Liver (tissue), 3 donors: ENCODE data around the gene TAF6.

Experiments used
- CTCF ChIP-seq: fragments of 150-350 bp; IDR thresholded peaks from 2 replicates; pipeline ENCODE4 v1.5.1; 2017; ENCODE audit warnings: improper control_type of control experiment, low read depth, low read length; ENCODE audit not compliant: missing input control
- GABPA ChIP-seq, 2 donors: IDR thresholded peaks in 1 of 2; conservative IDR thresholded peaks in 1 of 2; 2 replicates each; pipeline ENCODE4 v1.6.1; 2016; ENCODE audit warnings: antibody characterized with exemption in 2 of 2, mild to moderate bottlenecking in 1 of 2, moderate library complexity in 1 of 2
- JUND ChIP-seq, 2 donors: IDR thresholded peaks; 2 replicates each; pipeline ENCODE4 v1.6.1; 2016; ENCODE audit warnings: antibody characterized with exemption in 2 of 2
- MAX ChIP-seq: IDR thresholded peaks from 2 replicates; pipeline ENCODE4 v1.6.1; 2016; ENCODE audit warnings: antibody characterized with exemption
- RAD21 ChIP-seq, 2 donors: IDR thresholded peaks; 2 replicates each; pipeline ENCODE4 v1.6.1; 2016; ENCODE audit warnings: antibody characterized with exemption in 2 of 2, mild to moderate bottlenecking in 2 of 2
- REST ChIP-seq: IDR thresholded peaks from 2 replicates; pipeline ENCODE4 v1.6.1; 2016; ENCODE audit warnings: antibody characterized with exemption, mild to moderate bottlenecking
- SP1 ChIP-seq: IDR thresholded peaks from 2 replicates; pipeline ENCODE4 v1.6.1; 2018; ENCODE audit warnings: antibody characterized with exemption, mild to moderate bottlenecking
- ZBTB33 ChIP-seq: IDR thresholded peaks from 2 replicates; pipeline ENCODE4 v1.6.1; 2016; ENCODE audit warnings: antibody characterized with exemption
- donor health status: healthy.
- donor health status: healthy.

GRCh38 chr7:100061518-100062193 lies 57.5 kb downstream of the TAF6 start:
- no peak for TF ChIP-seq CTCF
- no peak for TF ChIP-seq SP1
- no peak for TF ChIP-seq JUND (IDR thresholded peaks at IDR 0.05)
- TF ChIP-seq GABPA (IDR thresholded peaks at IDR 0.05 in 1 of 2, conservative IDR thresholded peaks at IDR 0.05 in 1 of 2) = no peak
- no peak for TF ChIP-seq MAX
- no peak for TF ChIP-seq REST
- no peak for TF ChIP-seq ZBTB33
- no peak for TF ChIP-seq RAD21 (IDR thresholded peaks at IDR 0.05)
